Endothelial cell of umbilical vein (primary cell): Measurements from ENCODE around the gene CALHM6.

Experiments used
- EZH2 ChIP-seq: IDR thresholded peaks from 2 replicates; pipeline ENCODE4 v1.6.1; 2012; ENCODE audit warnings: borderline replicate concordance, low read depth, mild to moderate bottlenecking, moderate library complexity, low read length, inconsistent platforms; ENCODE audit not compliant: severe bottlenecking
- GATA2 ChIP-seq: IDR thresholded peaks from 2 replicates; pipeline ENCODE4 v1.7.0; 2011; ENCODE audit warnings: low read depth, mild to moderate bottlenecking, moderate library complexity, mixed read lengths, low read length; ENCODE audit not compliant: insufficient read length, insufficient read depth
- TF ChIP-seq, protein P1 (sequence below), 2 donors: IDR thresholded peaks; 1 replicate in 1 of 2; 2 replicates in 1 of 2; pipeline ENCODE4 v1.5.1; 2011; ENCODE audit warnings: low read length in 2 of 2, mild to moderate bottlenecking in 2 of 2, moderate library complexity in 2 of 2, control low read depth in 1 of 2, inconsistent platforms in 1 of 2, low read depth in 1 of 2; ENCODE audit not compliant: insufficient read depth in 1 of 2; ENCODE audit errors: extremely low read depth in 1 of 2

DNA sequence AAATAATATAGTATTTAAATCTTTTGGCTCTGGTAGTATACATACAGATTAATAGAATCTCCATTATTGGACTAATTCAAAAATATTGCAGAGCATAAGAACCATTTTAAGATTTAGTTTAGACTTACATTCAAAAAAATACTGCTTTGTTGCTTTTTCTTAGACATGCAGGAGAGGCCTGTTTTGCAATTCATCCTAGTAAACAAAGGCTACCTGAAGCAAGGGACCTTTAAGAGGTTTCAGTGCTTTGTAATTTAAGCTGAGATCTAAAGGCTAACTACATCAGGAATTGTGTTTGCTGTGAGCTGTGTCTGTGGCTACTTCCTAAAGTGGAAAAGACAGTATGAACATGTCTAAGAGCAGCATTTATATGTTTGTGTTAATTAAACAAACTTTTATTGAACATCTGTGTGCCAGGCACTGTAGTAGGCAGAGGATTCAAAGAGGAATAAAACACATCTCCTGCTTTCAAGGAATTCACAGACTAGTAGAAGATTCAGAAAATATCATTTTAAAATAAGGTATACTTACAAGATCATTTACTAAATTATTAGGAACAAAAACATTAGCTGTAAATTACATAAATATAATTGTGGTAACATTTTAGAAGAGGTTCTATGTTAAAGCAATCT lies 29.1 kb upstream of the CALHM6 start:
- no peak for TF ChIP-seq GATA2
- TF ChIP-seq, protein P1, sequence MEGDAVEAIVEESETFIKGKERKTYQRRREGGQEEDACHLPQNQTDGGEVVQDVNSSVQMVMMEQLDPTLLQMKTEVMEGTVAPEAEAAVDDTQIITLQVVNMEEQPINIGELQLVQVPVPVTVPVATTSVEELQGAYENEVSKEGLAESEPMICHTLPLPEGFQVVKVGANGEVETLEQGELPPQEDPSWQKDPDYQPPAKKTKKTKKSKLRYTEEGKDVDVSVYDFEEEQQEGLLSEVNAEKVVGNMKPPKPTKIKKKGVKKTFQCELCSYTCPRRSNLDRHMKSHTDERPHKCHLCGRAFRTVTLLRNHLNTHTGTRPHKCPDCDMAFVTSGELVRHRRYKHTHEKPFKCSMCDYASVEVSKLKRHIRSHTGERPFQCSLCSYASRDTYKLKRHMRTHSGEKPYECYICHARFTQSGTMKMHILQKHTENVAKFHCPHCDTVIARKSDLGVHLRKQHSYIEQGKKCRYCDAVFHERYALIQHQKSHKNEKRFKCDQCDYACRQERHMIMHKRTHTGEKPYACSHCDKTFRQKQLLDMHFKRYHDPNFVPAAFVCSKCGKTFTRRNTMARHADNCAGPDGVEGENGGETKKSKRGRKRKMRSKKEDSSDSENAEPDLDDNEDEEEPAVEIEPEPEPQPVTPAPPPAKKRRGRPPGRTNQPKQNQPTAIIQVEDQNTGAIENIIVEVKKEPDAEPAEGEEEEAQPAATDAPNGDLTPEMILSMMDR (IDR thresholded peaks at IDR 0.05; ENCODE audit: extremely low read depth in 1 of 2, insufficient read depth in 1 of 2, low read depth in 1 of 2, low read length in 2 of 2) = no peak
- no peak for TF ChIP-seq EZH2
